GM23338 (cell line): ENCODE results near the gene ZNF277. TPM values are rescaled to one million over a fixed set of nuclear protein-coding genes. Genes with fewer than 3 reads are reported as not detected.

Experiments used
- ATAC-seq: fragments of 200-7000 bp; cut with Tn5 transposase; 3 replicates; pipeline ENCODE4 v1.9.1; 2020
- DNase-seq: peaks from one replicate; pipeline ENCODE4 v3.0.0-alpha.2; 2015; ENCODE audit warnings: low spot score
- H2AFZ ChIP-seq: fragments of 200-600 bp; sonication (generic); 2 replicates; pipeline ENCODE4 v1.8.0; 2016; ENCODE audit warnings: antibody characterized with exemption, mild to moderate bottlenecking, moderate library complexity
- H3F3A ChIP-seq: fragments of 200-600 bp; sonication (generic); replicated peaks from 2 replicates; pipeline ENCODE4 v1.8.0; 2017; ENCODE audit warnings: antibody characterized with exemption, mixed run types, low read depth
- H3K27ac ChIP-seq: fragments of 200-600 bp; sonication (generic); 2 replicates; pipeline ENCODE4 v1.6.1; 2016; ENCODE audit warnings: low read depth
- H3K27me3 ChIP-seq: fragments of 200-600 bp; sonication (generic); 2 replicates; pipeline ENCODE4 v1.8.0; 2016; ENCODE audit warnings: mild to moderate bottlenecking, mixed run types, moderate library complexity; ENCODE audit not compliant: insufficient read depth
- H3K36me3 ChIP-seq: fragments of 200-600 bp; sonication (generic); 2 replicates; pipeline ENCODE4 v1.8.0; 2016; ENCODE audit warnings: mild to moderate bottlenecking; ENCODE audit not compliant: insufficient read depth
- H3K4me1 ChIP-seq: fragments of 200-600 bp; sonication (generic); 2 replicates; pipeline ENCODE4 v1.8.0; 2016; ENCODE audit warnings: mild to moderate bottlenecking, moderate library complexity; ENCODE audit not compliant: insufficient read depth
- H3K4me2 ChIP-seq: fragments of 200-600 bp; sonication (generic); 2 replicates; pipeline ENCODE4 v1.7.1; 2017; ENCODE audit warnings: mixed run types
- H3K4me3 ChIP-seq: fragments of 200-600 bp; sonication (generic); 2 replicates; pipeline ENCODE4 v1.6.1; 2016; ENCODE audit warnings: mixed run types
- H3K79me2 ChIP-seq: fragments of 200-600 bp; sonication (generic); replicated peaks from 2 replicates; pipeline ENCODE4 v1.8.0; 2017; ENCODE audit warnings: mild to moderate bottlenecking; ENCODE audit not compliant: insufficient read depth
- H3K9me2 ChIP-seq: fragments of 200-600 bp; sonication (generic); 2 replicates; pipeline ENCODE4 v1.8.0; 2017; ENCODE audit not compliant: insufficient read depth
- H4K20me1 ChIP-seq: fragments of 200-600 bp; sonication (generic); replicated peaks from 2 replicates; pipeline ENCODE4 v1.8.0; 2017; ENCODE audit warnings: mild to moderate bottlenecking; ENCODE audit not compliant: insufficient read depth
- H3K27ac Mint-ChIP-seq: 2 replicates; pipeline ENCODE4 v1.8.0; 2020; ENCODE audit warnings: inconsistent platforms, mild to moderate bottlenecking, moderate library complexity, mixed read lengths
- H3K27me3 Mint-ChIP-seq: 3 replicates; pipeline ENCODE4 v1.8.0; 2022; ENCODE audit warnings: low read depth, mild to moderate bottlenecking, moderate library complexity, mixed read lengths, inconsistent platforms; ENCODE audit not compliant: insufficient read depth, poor library complexity
- H3K36me3 Mint-ChIP-seq: 3 replicates; pipeline ENCODE4 v1.8.0; 2021; ENCODE audit warnings: low read depth, mild to moderate bottlenecking, inconsistent platforms, moderate library complexity, mixed read lengths
- H3K4me1 Mint-ChIP-seq: 3 replicates; pipeline ENCODE4 v1.8.0; 2020; ENCODE audit warnings: mild to moderate bottlenecking, inconsistent platforms, mixed read lengths
- H3K4me3 Mint-ChIP-seq: 3 replicates; pipeline ENCODE4 v1.8.0; 2021; ENCODE audit warnings: moderate library complexity, mild to moderate bottlenecking, inconsistent platforms, mixed read lengths
- H3K9me3 Mint-ChIP-seq: 3 replicates; pipeline ENCODE4 v1.8.0; 2020; ENCODE audit warnings: moderate library complexity, mild to moderate bottlenecking, inconsistent platforms, mixed read lengths
- CREB1 ChIP-seq: fragments of 250-450 bp; sonication (Bioruptor Pico); IDR thresholded peaks from 2 replicates; pipeline ENCODE4 v1.5.0; 2020; ENCODE audit warnings: low read depth, mild to moderate bottlenecking, moderate library complexity
- CTCF ChIP-seq, 2 experiments: fragments of 200-600 bp in 1 of 2; sonication (generic) in 1 of 2; conservative IDR thresholded peaks; 2 replicates each; pipeline versions ENCODE4 v1.5.1 to v1.6.1; 2016 to 2017; ENCODE audit warnings: antibody characterized with exemption in 2 of 2, low read depth in 2 of 2, mild to moderate bottlenecking in 2 of 2, moderate library complexity in 1 of 2
- ETS1 ChIP-seq: IDR thresholded peaks from 2 replicates; pipeline ENCODE4 v1.6.1; 2016; ENCODE audit warnings: antibody characterized with exemption
- EZH2 ChIP-seq: fragments of 200-600 bp; sonication (generic); IDR thresholded peaks from one replicate; pipeline ENCODE4 v1.8.0; 2017; ENCODE audit warnings: antibody characterized with exemption, mild to moderate bottlenecking, low read depth; ENCODE audit not compliant: unreplicated experiment
- EZH2phosphoT487 ChIP-seq: fragments of 200-600 bp; sonication (generic); IDR thresholded peaks from one replicate; pipeline ENCODE4 v1.8.1; 2018; ENCODE audit warnings: antibody characterized with exemption; ENCODE audit not compliant: unreplicated experiment
- JUNB ChIP-seq: IDR thresholded peaks from one replicate; pipeline ENCODE4 v1.6.1; 2016; ENCODE audit warnings: antibody characterized with exemption; ENCODE audit not compliant: unreplicated experiment
- NANOG ChIP-seq: IDR thresholded peaks from 2 replicates; pipeline ENCODE4 v1.6.1; 2016; ENCODE audit warnings: antibody characterized with exemption, borderline replicate concordance
- POLR2AphosphoS5 ChIP-seq: IDR thresholded peaks from 2 replicates; pipeline ENCODE4 v1.6.1; 2016; ENCODE audit warnings: antibody characterized with exemption, low read depth
- STAT1 ChIP-seq: IDR thresholded peaks from one replicate; pipeline ENCODE4 v1.6.1; 2016; ENCODE audit warnings: antibody characterized with exemption; ENCODE audit not compliant: unreplicated experiment
- ZNF114 ChIP-seq: fragments of 250-450 bp; sonication (Bioruptor Pico); IDR thresholded peaks from 2 replicates; pipeline ENCODE4 v1.5.0; 2020; ENCODE audit warnings: mild to moderate bottlenecking, moderate library complexity
- ZNF331 ChIP-seq: fragments of 250-450 bp; sonication (Bioruptor Pico); IDR thresholded peaks from 2 replicates; pipeline ENCODE4 v1.5.0; 2020; ENCODE audit warnings: low read depth, mild to moderate bottlenecking, moderate library complexity
- ZNF462 ChIP-seq: fragments of 250-450 bp; sonication (Bioruptor Pico); IDR thresholded peaks from 2 replicates; pipeline ENCODE4 v1.5.0; 2020; ENCODE audit warnings: mild to moderate bottlenecking, moderate library complexity
- polyA plus RNA-seq: library from polyadenylated mRNA; unstranded; fragments of >200 nt; fragmentation: Nextera tagmentation; extraction: Ambion mirVana; gene quantifications from 2 replicates; pipeline ENCODE4 v1.2.1, GENCODE V29; 2016
- total RNA-seq: library from RNA; depleted of rRNA; stranded (reverse); fragments of >200 nt; shearing (Covaris generic); gene quantifications from 2 replicates; pipeline ENCODE4 v1.2.3, GENCODE V29; 2014
- TF ChIP-seq, protein P1 (sequence below): IDR thresholded peaks from one replicate; pipeline ENCODE4 v1.6.1; 2018; ENCODE audit warnings: antibody characterized with exemption; ENCODE audit not compliant: unreplicated experiment

Gene ZNF277
- total and polyA plus RNA-seq, 2 experiments from 2014 or later, result 25.4 to 28.9 TPM

DNA sequence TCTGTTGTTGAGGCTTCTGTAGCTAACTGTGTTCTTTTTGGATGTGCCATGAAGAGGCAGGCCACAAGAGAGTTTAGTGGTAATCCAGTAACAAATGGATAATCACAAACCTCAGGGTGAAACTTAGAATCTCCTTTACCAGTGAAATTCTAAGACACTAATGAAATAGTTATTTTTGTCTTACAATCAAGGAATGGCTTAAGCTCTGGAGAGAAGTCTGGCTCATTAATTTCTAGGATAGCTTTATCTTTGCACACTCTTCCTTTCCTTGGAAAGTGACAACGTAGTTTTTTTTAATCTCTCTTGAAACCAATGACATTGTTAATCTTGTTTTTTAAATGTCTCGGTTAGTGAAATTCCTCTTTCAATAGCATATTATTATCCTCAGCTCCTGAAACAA, 150.1 kb downstream of the ZNF277 start:
- Histone ChIP-seq H3K27me3 (no peaks in the 10 kb centered on the region), H3K4me1 (no peaks in the 10 kb centered on the region), H3K79me2 (no peaks in the 10 kb centered on the region), H4K20me1 (no peaks in the 10 kb centered on the region; the same call in 1 of the 2 replicates), H2AFZ (no peak overlapping the region), H3K4me2 (no peak overlapping the region), H3K4me3 (no peak overlapping the region), H3K9me2 (peaks cover 14% of the 10 kb centered on the region; the same call in 1 of the 2 replicates), H3F3A (no peaks in the 10 kb centered on the region), H3K36me3 (no peaks in the 10 kb centered on the region), H3K27ac (no peak overlapping the region)
- H3K4me1 Mint-ChIP-seq, result no peaks in the 10 kb centered on the region
- ATAC-seq (no peak), DNase-seq (no peak)
- H3K36me3 Mint-ChIP-seq, result no peaks in the 10 kb centered on the region
- no peak overlapping the region for H3K4me3 Mint-ChIP-seq
- no peak overlapping the region for H3K27ac Mint-ChIP-seq
- no peaks in the 10 kb centered on the region; the same call in 2 of the 3 replicates for H3K9me3 Mint-ChIP-seq
- H3K27me3 Mint-ChIP-seq, result peaks cover 7% of the 10 kb centered on the region
- TF ChIP-seq, protein P1, sequence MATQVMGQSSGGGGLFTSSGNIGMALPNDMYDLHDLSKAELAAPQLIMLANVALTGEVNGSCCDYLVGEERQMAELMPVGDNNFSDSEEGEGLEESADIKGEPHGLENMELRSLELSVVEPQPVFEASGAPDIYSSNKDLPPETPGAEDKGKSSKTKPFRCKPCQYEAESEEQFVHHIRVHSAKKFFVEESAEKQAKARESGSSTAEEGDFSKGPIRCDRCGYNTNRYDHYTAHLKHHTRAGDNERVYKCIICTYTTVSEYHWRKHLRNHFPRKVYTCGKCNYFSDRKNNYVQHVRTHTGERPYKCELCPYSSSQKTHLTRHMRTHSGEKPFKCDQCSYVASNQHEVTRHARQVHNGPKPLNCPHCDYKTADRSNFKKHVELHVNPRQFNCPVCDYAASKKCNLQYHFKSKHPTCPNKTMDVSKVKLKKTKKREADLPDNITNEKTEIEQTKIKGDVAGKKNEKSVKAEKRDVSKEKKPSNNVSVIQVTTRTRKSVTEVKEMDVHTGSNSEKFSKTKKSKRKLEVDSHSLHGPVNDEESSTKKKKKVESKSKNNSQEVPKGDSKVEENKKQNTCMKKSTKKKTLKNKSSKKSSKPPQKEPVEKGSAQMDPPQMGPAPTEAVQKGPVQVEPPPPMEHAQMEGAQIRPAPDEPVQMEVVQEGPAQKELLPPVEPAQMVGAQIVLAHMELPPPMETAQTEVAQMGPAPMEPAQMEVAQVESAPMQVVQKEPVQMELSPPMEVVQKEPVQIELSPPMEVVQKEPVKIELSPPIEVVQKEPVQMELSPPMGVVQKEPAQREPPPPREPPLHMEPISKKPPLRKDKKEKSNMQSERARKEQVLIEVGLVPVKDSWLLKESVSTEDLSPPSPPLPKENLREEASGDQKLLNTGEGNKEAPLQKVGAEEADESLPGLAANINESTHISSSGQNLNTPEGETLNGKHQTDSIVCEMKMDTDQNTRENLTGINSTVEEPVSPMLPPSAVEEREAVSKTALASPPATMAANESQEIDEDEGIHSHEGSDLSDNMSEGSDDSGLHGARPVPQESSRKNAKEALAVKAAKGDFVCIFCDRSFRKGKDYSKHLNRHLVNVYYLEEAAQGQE, result no peak
- TF ChIP-seq EZH2phosphoT487, result no peak
- no peak for TF ChIP-seq EZH2
- no peak for TF ChIP-seq CTCF (conservative IDR thresholded peaks at IDR 0.05; ENCODE audit: low read depth in 2 of 2)
- TF ChIP-seq NANOG, result no peak
- TF ChIP-seq ZNF114 (CRISPR knock-in tag), result no peak
- no peak for TF ChIP-seq ETS1
- no peak for TF ChIP-seq ZNF462 (CRISPR knock-in tag)
- TF ChIP-seq STAT1, result no peak
- no peak for TF ChIP-seq JUNB
- no peak for TF ChIP-seq CREB1 (CRISPR knock-in tag)
- no peak for TF ChIP-seq ZNF331 (CRISPR knock-in tag)
- TF ChIP-seq POLR2AphosphoS5, result no peak
